HCT116 (cell line): Measurements from ENCODE around the gene FCHSD2. TPM values are rescaled to one million over a fixed set of nuclear protein-coding genes. Genes with fewer than 3 reads are reported as not detected.

Experiments used
- ATAC-seq: fragments of 200-7000 bp; cut with Tn5 transposase; 2 replicates; pipeline ENCODE4 v1.9.1; 2020; ENCODE audit warnings: mild to moderate bottlenecking, moderate library complexity
- BruUV-seq: library from RNA; stranded (reverse); fragments of 400-500 nt; replicated peaks from 2 replicates; lab custom pipeline; 2021; lab: Mats Ljungman, UMichigan
- CTCF ChIA-PET: fragments of 300-600 bp; sonication (Branson Sonifier 250); formaldehyde crosslinking; loops from one replicate; lab custom pipeline; 2021; ENCODE audit warnings: antibody characterized with exemption; lab: Charles Lee
- POLR2A ChIA-PET: fragments of 300-600, 350-600 bp; sonication (Branson Sonifier 250); formaldehyde crosslinking; loops from one replicate; lab custom pipeline; 2021; ENCODE audit warnings: antibody characterized with exemption; lab: Charles Lee
- RAD21 ChIA-PET, 2 experiments: fragments of 300-600 bp; sonication (Branson Sonifier 250); formaldehyde crosslinking; loops; one replicate each; lab custom pipeline; 2023; ENCODE audit warnings: low total read pairs in 2 of 2; ENCODE audit not compliant: uncharacterized antibody in 2 of 2, unreplicated experiment in 2 of 2, low non-redundant PET in 1 of 2; lab: Charles Lee
- DNase-seq: peaks from one replicate; pipeline ENCODE4 v3.0.0-alpha.2; 2010; ENCODE audit warnings: low read depth, low spot score
- H2AFZ ChIP-seq: fragments of 200-600 bp; shearing (Covaris generic), sonication (generic); 2 replicates; pipeline ENCODE4 v1.6.1; 2017; ENCODE audit warnings: low read depth, mixed run types, mixed read lengths, antibody characterized with exemption, low read length; ENCODE audit not compliant: poor library complexity, severe bottlenecking
- H3K27ac ChIP-seq: 2 replicates; pipeline ENCODE4 v1.5.1; 2012; ENCODE audit warnings: low read depth, low read length
- H3K27me3 ChIP-seq: fragments of 200-600 bp; sonication (generic); 2 replicates; pipeline ENCODE4 v1.6.1; 2016; ENCODE audit warnings: mixed run types, low read length, mixed read lengths; ENCODE audit not compliant: insufficient read depth
- H3K36me3 ChIP-seq, 2 experiments: fragments of 200-500 bp in 1 of 2; fragments of 200-600 bp in 1 of 2; sonication (Bioruptor generic) in 1 of 2; sonication (generic) in 1 of 2; 2 replicates each; pipeline versions ENCODE4 v1.5.1 to v1.6.1; 2014 to 2016; ENCODE audit warnings: low read length in 2 of 2, inconsistent platforms in 1 of 2, mixed read lengths in 1 of 2, mixed run types in 1 of 2; ENCODE audit not compliant: insufficient read depth in 2 of 2, control insufficient read depth in 1 of 2
- H3K4me1 ChIP-seq, 2 experiments: fragments of 200-600 bp in 1 of 2; sonication (generic) in 1 of 2; 2 replicates each; pipeline versions ENCODE4 v1.5.1 to v1.6.1; 2012 to 2017; ENCODE audit warnings: low read length in 2 of 2, inconsistent platforms in 1 of 2, mild to moderate bottlenecking in 1 of 2, mixed read lengths in 1 of 2, mixed run types in 1 of 2, moderate library complexity in 1 of 2; ENCODE audit not compliant: insufficient read depth in 2 of 2, control insufficient read depth in 1 of 2
- H3K4me2 ChIP-seq: fragments of 200-600 bp; sonication (generic); 2 replicates; pipeline ENCODE4 v1.6.1; 2017; ENCODE audit warnings: mixed run types, low read length, mixed read lengths
- H3K4me3 ChIP-seq, 2 experiments: fragments of 200-600 bp in 1 of 2; sonication (generic) in 1 of 2; replicated peaks in 1 of 2; 2 replicates each; pipeline ENCODE4 v1.5.1; 2011 to 2016; ENCODE audit warnings: low read length in 2 of 2, control low read depth in 1 of 2, low read depth in 1 of 2, mild to moderate bottlenecking in 1 of 2, mixed read lengths in 1 of 2, mixed run types in 1 of 2
- H3K79me2 ChIP-seq: fragments of 200-600 bp; sonication (generic); 2 replicates; pipeline ENCODE4 v1.6.1; 2017; ENCODE audit warnings: mild to moderate bottlenecking, mixed run types, low read length, moderate library complexity, mixed read lengths; ENCODE audit not compliant: insufficient read depth
- H3K9ac ChIP-seq: fragments of 200-600 bp; sonication (generic); 2 replicates; pipeline ENCODE4 v1.6.1; 2016; ENCODE audit warnings: low read length, mixed read lengths
- H3K9me2 ChIP-seq: fragments of 200-600 bp; sonication (generic), shearing (Covaris generic); 2 replicates; pipeline ENCODE4 v1.6.1; 2017; ENCODE audit warnings: mixed run types, mild to moderate bottlenecking, moderate library complexity; ENCODE audit not compliant: insufficient read depth
- H3K9me3 ChIP-seq, 2 experiments: fragments of 200-500 bp in 1 of 2; fragments of 200-600 bp in 1 of 2; sonication (Bioruptor generic) in 1 of 2; sonication (generic) in 1 of 2; 2 replicates each; pipeline ENCODE4 v1.6.1; 2014 to 2017; ENCODE audit warnings: low read length in 2 of 2, mixed read lengths in 2 of 2, inconsistent platforms in 1 of 2, low read depth in 1 of 2, mild to moderate bottlenecking in 1 of 2, mixed run types in 1 of 2, moderate library complexity in 1 of 2; ENCODE audit not compliant: control insufficient read depth in 1 of 2, insufficient read depth in 1 of 2
- H4K20me1 ChIP-seq: fragments of 200-600 bp; sonication (generic), shearing (Covaris generic); 2 replicates; pipeline ENCODE4 v1.6.1; 2017; ENCODE audit warnings: mixed run types, mild to moderate bottlenecking, moderate library complexity; ENCODE audit not compliant: insufficient read depth
- ATF3 ChIP-seq: IDR thresholded peaks from 2 replicates; pipeline ENCODE4 v1.6.1; 2012
- CTCF ChIP-seq, 3 experiments: fragments of 200-600 bp in 1 of 3; sonication (generic) in 1 of 3; IDR thresholded peaks in 2 of 3; conservative IDR thresholded peaks in 1 of 3; 2 replicates each; pipeline ENCODE4 v1.5.1; 2012 to 2017; ENCODE audit warnings: low read depth in 2 of 3, low read length in 2 of 3, antibody characterized with exemption in 1 of 3, borderline replicate concordance in 1 of 3, control low read depth in 1 of 3, mild to moderate bottlenecking in 1 of 3, mixed read lengths in 1 of 3, mixed run types in 1 of 3, moderate library complexity in 1 of 3; ENCODE audit not compliant: insufficient read depth in 1 of 3
- EGR1 ChIP-seq: IDR thresholded peaks from 2 replicates; pipeline ENCODE4 v1.6.1; 2012; ENCODE audit warnings: low read depth
- EZH2 ChIP-seq: fragments of 200-600 bp; sonication (generic); IDR thresholded peaks from 2 replicates; pipeline ENCODE4 v1.6.1; 2017; ENCODE audit warnings: antibody characterized with exemption, mixed run types
- EZH2phosphoT487 ChIP-seq: fragments of 200-600 bp; IDR thresholded peaks from 2 replicates; pipeline ENCODE4 v1.6.1; 2018; ENCODE audit warnings: antibody characterized with exemption, borderline replicate concordance
- FOSL1 ChIP-seq: IDR thresholded peaks from 2 replicates; pipeline ENCODE4 v1.6.1; 2012; ENCODE audit warnings: low read depth
- JUND ChIP-seq: IDR thresholded peaks from 2 replicates; pipeline ENCODE4 v1.6.1; 2012
- SIN3A ChIP-seq: IDR thresholded peaks from 2 replicates; pipeline ENCODE4 v1.6.1; 2012; ENCODE audit warnings: low read depth
- SP1 ChIP-seq: IDR thresholded peaks from 2 replicates; pipeline ENCODE4 v1.6.1; 2012; ENCODE audit warnings: low read depth
- ZBTB33 ChIP-seq: IDR thresholded peaks from 2 replicates; pipeline ENCODE4 v1.6.1; 2011; ENCODE audit warnings: mild to moderate bottlenecking, low read length, moderate library complexity; ENCODE audit not compliant: insufficient replicate concordance; ENCODE audit errors: extremely low read depth
- ZFX ChIP-seq: fragments of 450-650 bp; IDR thresholded peaks from 2 replicates; pipeline ENCODE4 v1.6.1; 2017
- intact Hi-C: fragments of 100-400 bp; cut with micrococcal nuclease; formaldehyde crosslinking; loops from 2 replicates; pipeline ENCODE4 v1.10.0; 2022
- total RNA-seq: library from RNA; stranded (reverse); gene quantifications from one replicate; pipeline ENCODE4 v1.2.1, GENCODE V29; 2021; ENCODE audit not compliant: unreplicated experiment

FCHSD2 gene
- total RNA-seq, 1 experiment from 2014 or later, result 15.0 TPM

GRCh38 chr11:72821221-72821919 lies 320.7 kb downstream of the FCHSD2 start:
- ChIA-PET RAD21 (no interaction called here), CTCF (interaction anchor here (1.5 kb wide), 1 partner anchor 9 kb away, joined by 5 read pairs; no protein-coding TSS in a partner anchor), POLR2A (no interaction called here)
- Histone ChIP-seq H3K36me3 (no peaks in the 10 kb centered on the region), H3K79me2 (no peaks in the 10 kb centered on the region), H3K27ac (peak overlapping the region; percentile 61; the same call in 1 of the 2 replicates), H3K9ac (peak overlapping the region; percentile 75), H3K4me3 (peak overlapping the region; percentile 57 to 62), H2AFZ (no peak overlapping the region), H3K27me3 (no peaks in the 10 kb centered on the region), H4K20me1 (no peaks in the 10 kb centered on the region), H3K4me1 (peaks cover 7 to 21% of the 10 kb centered on the region in 2 experiments), H3K4me2 (peak overlapping the region; percentile 88), H3K9me2 (no peaks in the 10 kb centered on the region)
- DNase-seq (no peak), ATAC-seq (peak; percentile 31)
- intact Hi-C loops, result no loop called here
- BruUV-seq, result TSS peak; percentile 80
- TF ChIP-seq SIN3A (no peak), EZH2 (no peak), FOSL1 (no peak), JUND (no peak), CTCF (IDR thresholded peaks at IDR 0.05 in 2 of 3, conservative IDR thresholded peaks at IDR 0.05 in 1 of 3; ENCODE audit: borderline replicate concordance in 1 of 3, insufficient read depth in 1 of 3, low read depth in 2 of 3, low read length in 2 of 3) (no peak), ATF3 (no peak), ZFX (no peak), EZH2phosphoT487 (no peak), EGR1 (no peak), ZBTB33 (no peak), SP1 (no peak)
- TF ChIP-seq, all 23 proteins: peak for 0
- no peaks in the 10 kb centered on the region for H3K9me3 ChIP-seq
